ENCODE measurements around the gene PALLD.

PALLD gene

GRCh38 chr4:168659741-168660465 lies 163.1 kb downstream of the PALLD start:
- in situ Hi-C loops (cut with HindIII; ENCODE audit: low sequenced_read_pairs), result no loop called here

- in situ Hi-C loops (cut with HindIII; ENCODE audit: low sequenced_read_pairs), result no loop called here
These were observed 165.6 kb downstream of the PALLD start for GRCh38 chr4:168662297-168662984.

DNA sequence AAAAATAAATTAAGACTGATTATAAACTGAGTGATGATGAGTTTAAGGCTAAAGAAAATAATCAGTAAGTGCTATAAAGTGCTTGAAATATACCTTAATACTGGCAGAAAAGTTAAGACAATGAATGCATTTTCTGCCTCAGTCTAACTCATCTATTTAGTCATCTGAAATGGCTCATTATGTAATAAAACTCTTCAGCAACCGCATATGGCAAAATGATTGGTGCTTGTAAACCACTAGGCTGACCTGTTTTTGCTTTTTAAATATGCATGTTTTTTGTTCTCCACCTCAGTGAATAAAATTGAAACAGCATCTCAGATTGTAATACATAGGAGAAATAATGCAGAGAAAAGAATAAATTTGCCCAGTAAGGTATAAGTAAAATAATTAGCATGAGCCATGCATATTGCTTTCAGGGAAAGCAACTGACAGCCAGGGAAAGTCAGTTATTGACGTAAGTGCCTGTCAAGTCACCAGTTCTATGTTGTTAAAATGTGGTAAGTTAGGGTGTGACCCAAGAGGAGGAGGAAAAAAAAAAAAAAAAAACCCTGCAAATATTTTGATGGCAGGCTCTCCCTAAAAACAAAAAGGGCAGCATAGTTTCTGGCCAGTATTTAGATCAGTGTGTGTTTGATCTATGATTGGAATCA lies 167.5 kb downstream of the PALLD start:
- in situ Hi-C loops (cut with HindIII; ENCODE audit: low sequenced_read_pairs), result no loop called here

DNA sequence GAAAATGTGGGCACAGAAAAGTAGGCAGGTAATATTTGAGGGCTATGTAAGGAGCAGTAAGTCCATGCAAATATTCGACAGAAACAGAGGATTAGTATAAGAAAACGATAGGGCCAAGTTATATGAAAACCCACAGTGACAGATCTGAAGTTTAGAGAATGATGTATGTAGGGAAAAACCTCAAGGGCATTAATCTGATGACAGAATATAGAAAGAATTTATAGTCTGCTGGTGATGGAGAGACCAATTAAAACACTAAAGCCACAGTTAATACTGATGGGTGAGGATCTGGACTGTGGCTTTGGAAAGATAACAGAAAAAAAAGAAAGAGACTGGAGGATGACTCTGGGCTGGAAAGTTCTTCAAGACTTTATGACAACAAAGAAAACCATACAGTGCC lies 169.7 kb downstream of the PALLD start:
- in situ Hi-C loops (cut with HindIII; ENCODE audit: low sequenced_read_pairs), result no loop called here

DNA sequence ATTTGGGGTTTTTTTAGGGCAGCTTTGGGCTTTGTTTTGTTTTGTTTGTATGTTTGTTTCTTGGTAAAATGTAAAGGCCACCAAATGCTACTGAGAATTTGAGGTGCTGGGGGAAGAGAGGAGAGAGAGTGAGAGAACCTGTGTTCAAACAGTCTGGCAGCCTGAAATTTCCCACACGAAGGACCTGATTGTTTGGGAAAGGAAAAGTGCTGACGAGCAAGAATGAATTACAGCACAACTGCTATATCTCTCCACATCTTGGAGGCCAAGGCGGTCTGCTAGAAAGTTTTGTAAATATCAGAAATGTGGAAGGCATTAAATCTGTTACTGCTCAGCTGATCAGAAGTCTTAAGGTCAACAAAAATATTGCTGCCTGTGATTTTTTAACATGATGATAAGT lies 170.5 kb downstream of the PALLD start:
- in situ Hi-C loops (cut with HindIII; ENCODE audit: low sequenced_read_pairs), result no loop called here

GRCh38 chr4:168667921-168668320 lies 171.1 kb downstream of the PALLD start:
- in situ Hi-C loops (cut with HindIII; ENCODE audit: low sequenced_read_pairs), result no loop called here

DNA sequence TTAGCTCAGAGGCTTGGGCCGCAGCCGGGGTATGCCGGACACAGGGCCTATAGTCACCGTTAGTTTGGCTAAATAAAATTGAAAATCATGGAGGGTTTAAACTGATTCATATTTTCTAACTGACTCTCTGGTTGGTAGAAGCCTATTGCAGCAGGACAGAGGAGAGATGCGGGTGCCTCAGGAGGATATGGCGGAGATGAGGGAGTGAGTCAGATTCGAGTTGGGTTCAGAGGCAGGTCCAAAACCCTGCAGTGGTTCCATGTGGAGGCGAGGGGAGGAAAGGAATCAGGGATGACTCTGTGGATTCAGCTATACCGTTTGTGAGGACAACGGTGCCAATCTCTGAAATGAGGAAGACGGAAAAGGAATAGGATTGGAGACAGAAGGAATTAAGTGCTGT lies 176.6 kb downstream of the PALLD start:
- in situ Hi-C loops (cut with HindIII; ENCODE audit: low sequenced_read_pairs), result no loop called here

GRCh38 chr4:168674077-168674747 lies 177.4 kb downstream of the PALLD start:
- in situ Hi-C loops (cut with HindIII; ENCODE audit: low sequenced_read_pairs), result no loop called here

- in situ Hi-C loops (cut with HindIII; ENCODE audit: low sequenced_read_pairs), result no loop called here
These were observed 178.0 kb downstream of the PALLD start for GRCh38 chr4:168674866-168675265.

- in situ Hi-C loops (cut with HindIII; ENCODE audit: low sequenced_read_pairs), result no loop called here
These were observed 180.2 kb downstream of the PALLD start for GRCh38 chr4:168677063-168677462.

GRCh38 chr4:168677879-168678278 lies 181.0 kb downstream of the PALLD start:
- in situ Hi-C loops (cut with HindIII; ENCODE audit: low sequenced_read_pairs), result no loop called here

DNA sequence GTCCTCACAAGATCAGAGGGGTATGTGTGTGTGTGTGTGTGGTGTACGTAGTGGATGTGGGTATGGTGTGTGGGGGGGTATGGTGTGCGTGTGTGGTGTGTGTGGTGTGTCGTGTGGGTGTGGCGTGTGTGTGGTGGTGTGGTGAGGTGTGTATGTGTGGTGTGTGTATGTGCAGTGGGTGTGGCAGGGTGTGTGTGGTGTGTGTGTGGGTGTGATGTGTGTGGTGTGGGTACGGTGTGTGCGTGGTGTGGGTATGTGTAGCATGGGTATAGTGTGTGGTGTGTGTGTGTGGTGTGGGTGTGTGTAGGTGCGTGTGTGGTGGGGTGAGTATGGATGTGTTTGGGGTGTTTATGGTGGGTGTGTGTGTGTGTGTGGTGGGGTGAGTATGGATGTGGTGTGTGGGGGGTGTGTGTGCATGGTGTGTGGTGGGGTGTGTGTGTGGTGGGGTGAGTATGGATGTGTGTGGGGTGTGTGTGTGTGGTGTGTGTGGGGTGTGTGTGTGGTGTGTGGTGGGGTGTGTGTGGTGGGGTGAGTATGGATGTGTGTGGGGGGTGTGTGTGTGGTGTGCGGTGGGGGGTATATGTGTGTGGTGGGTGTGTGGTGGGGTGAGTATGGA lies 182.0 kb downstream of the PALLD start:
- in situ Hi-C loops (cut with HindIII; ENCODE audit: low sequenced_read_pairs), result no loop called here

DNA sequence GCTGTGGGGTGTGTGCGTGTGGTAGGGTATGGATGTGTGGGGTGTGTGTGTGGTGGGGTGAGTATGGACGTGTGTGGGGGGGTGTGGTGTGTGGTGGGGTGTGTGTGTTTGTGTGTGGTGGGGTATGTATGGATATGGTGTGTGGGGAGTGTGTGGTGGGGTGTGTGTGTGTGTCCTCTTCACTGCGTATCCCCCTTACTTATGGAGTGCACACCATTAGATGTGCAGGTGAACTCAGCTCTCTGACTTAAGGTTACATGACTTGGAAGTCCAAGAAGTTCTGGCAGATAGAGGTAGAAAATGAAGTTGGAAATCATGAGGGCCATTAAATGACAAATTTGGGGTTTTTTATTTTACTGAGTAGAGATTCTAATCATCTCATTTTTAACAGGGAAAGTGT lies 182.5 kb downstream of the PALLD start:
- in situ Hi-C loops (cut with HindIII; ENCODE audit: low sequenced_read_pairs), result no loop called here

DNA sequence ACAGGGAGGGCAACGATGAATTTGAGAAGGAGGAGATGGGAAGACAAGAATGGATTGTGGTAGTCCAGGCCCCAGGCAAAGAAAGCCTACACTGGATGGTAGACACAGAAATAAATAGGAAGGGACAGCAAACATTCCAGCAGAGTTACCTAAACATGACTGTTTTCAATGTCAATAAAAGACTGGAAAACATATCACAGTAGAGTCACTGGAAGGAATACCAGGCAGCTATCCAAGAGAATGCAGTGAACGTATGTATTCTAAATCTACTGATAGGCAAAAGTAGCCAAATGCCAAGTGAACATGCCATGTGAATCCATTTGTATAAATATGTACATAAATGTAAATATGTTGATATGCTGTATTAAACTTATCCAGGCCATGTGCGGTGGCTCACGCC lies 183.0 kb downstream of the PALLD start:
- in situ Hi-C loops (cut with HindIII; ENCODE audit: low sequenced_read_pairs), result no loop called here

GRCh38 chr4:168682898-168683500 lies 186.1 kb downstream of the PALLD start:
- in situ Hi-C loops (cut with HindIII; ENCODE audit: low sequenced_read_pairs), result no loop called here

- in situ Hi-C loops (cut with HindIII; ENCODE audit: low sequenced_read_pairs), result no loop called here
These were observed 186.7 kb downstream of the PALLD start for GRCh38 chr4:168683595-168683994.

DNA sequence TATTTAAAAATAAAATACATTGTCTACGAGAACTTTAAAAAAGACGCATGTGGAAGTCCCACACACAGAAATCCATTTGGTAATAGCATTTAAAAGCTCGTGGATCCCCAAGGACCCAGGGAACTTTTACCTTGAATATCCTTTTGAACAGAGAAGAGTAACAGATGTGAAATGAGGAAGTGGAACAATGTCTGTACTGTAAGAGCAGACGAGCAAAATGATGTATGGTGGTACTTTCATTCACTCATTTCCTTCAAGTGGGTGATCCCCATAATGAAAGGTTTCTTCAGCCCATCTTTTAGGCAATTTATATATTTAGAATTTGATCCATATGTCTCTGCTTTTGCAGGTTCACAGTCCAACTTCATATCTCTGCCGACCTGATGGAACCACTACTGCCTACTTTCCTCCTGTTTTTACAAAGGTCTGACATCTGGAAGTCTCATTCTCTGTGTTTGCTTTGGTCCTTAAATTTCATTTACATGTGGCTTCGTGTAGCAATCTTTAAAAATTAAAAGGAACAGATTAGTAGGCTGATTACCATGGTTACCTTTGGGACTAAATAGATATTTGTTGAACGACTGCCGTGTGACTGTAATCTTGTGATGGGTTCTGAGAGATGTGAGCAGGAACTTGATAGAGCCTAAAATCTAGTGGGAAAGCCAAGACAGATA lies 188.4 kb downstream of the PALLD start:
- in situ Hi-C loops (cut with HindIII; ENCODE audit: low sequenced_read_pairs), result no loop called here

GRCh38 chr4:168688584-168688983 lies 191.7 kb downstream of the PALLD start:
- in situ Hi-C loops (cut with HindIII; ENCODE audit: low sequenced_read_pairs), result no loop called here

GRCh38 chr4:168689791-168690190 lies 192.9 kb downstream of the PALLD start:
- in situ Hi-C loops (cut with HindIII; ENCODE audit: low sequenced_read_pairs), result no loop called here

DNA sequence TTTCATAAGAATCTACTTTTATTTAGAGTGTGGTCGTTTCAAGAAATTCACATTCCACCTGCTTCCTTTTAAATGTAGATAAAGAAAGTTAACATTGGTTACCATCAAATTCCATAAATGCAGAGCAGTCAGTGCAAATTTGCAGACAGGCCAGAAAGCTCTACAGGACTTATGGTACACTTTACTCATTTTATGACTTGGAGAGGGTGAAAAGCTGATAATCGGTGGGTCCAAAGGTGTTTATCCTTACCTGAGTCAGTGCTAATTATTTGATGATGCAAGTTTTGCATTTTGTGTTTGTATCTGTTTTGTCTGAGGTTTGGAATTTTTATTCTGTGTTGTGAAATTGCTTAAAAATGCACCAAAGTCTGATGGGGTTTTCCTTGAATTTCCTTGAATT lies 193.3 kb downstream of the PALLD start:
- in situ Hi-C loops (cut with HindIII; ENCODE audit: low sequenced_read_pairs), result no loop called here

All from DLD1 (cell line).